Activated B cell treated with CpG ODN at 0.5 μM for 24 hours (primary cell): ENCODE results near the gene WNT5B. TPM values are rescaled to one million over a fixed set of nuclear protein-coding genes. Genes with fewer than 3 reads are reported as not detected.

Experiments used
- ATAC-seq: fragments of 200-7000 bp; cut with Tn5 transposase; one replicate; pipeline ENCODE4 v1.10.0; 2021; ENCODE audit warnings: low read depth, mild to moderate bottlenecking, moderate library complexity
- CTCF ChIA-PET: fragments of 350-600 bp; sonication (Branson Sonifier 250); formaldehyde crosslinking; loops from one replicate; lab custom pipeline; 2021; ENCODE audit warnings: antibody characterized with exemption; lab: Charles Lee
- POLR2A ChIA-PET: fragments of 350-600 bp; sonication (Branson Sonifier 250); formaldehyde crosslinking; loops from one replicate; lab custom pipeline; 2021; ENCODE audit warnings: antibody characterized with exemption; lab: Charles Lee
- DNase-seq: peaks from one replicate; pipeline ENCODE4 v3.0.0; 2022
- H3K27ac Mint-ChIP-seq: one replicate; pipeline ENCODE4 v1.8.0; 2020; ENCODE audit warnings: mixed read lengths
- H3K27me3 Mint-ChIP-seq: one replicate; pipeline ENCODE4 v1.8.0; 2021; ENCODE audit warnings: mixed read lengths
- H3K36me3 Mint-ChIP-seq: one replicate; pipeline ENCODE4 v1.8.0; 2021; ENCODE audit warnings: low read depth, mixed read lengths
- H3K4me1 Mint-ChIP-seq: one replicate; pipeline ENCODE4 v1.8.0; 2021; ENCODE audit warnings: mixed read lengths
- H3K4me3 Mint-ChIP-seq: one replicate; pipeline ENCODE4 v1.8.0; 2020; ENCODE audit warnings: mild to moderate bottlenecking, mixed read lengths
- H3K9me3 Mint-ChIP-seq: one replicate; pipeline ENCODE4 v1.8.0; 2020; ENCODE audit warnings: mixed read lengths
- intact Hi-C: fragments of 100-400 bp; cut with micrococcal nuclease; formaldehyde crosslinking; loops from one replicate; pipeline ENCODE4 v1.15.1; 2024
- total RNA-seq: library from RNA; stranded (reverse); gene quantifications from 2 replicates; pipeline ENCODE4 v1.2.3, GENCODE V29; 2022
- TF ChIP-seq, protein P1 (sequence below): fragments of 200-600 bp; IDR thresholded peaks from one replicate; pipeline ENCODE4 v1.8.0; 2022; ENCODE audit warnings: antibody characterized with exemption, mild to moderate bottlenecking

Gene WNT5B
- total RNA-seq, 1 donor from 2014 or later, result 1.0 TPM

DNA sequence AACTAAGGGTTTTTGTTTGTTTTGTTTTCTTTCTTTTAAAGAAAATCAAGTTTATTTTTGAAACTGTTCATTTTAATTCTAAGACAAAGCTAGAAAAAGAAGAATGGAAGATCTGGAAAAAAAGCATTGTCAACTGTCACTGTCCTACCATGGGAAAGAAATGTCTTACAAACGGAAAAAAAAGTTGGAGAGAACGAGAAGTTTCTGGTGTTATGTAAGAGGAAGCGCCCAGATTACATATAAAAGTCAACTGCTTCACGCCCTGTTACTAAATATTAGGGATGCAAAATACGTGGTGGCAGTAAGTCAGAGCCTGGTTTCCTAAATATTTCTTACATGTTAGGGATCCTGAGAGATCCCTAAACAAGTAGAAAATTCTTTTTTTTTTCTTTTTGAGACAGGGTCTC, 20.3 kb upstream of the WNT5B start:
- Mint-ChIP-seq H3K36me3 (no peaks in the 10 kb centered on the region), H3K4me1 (peaks cover 26% of the 10 kb centered on the region), H3K4me3 (no peak overlapping the region), H3K9me3 (no peaks in the 10 kb centered on the region), H3K27ac (no peak overlapping the region), H3K27me3 (no peaks in the 10 kb centered on the region)
- ChIA-PET CTCF (interaction anchor here (1.0 kb wide), 1 partner anchor 16 kb away, joined by 3 read pairs; no protein-coding TSS in a partner anchor), POLR2A (no interaction called here)
- DNase-seq, result no peak
- ATAC-seq, result no peak
- TF ChIP-seq, protein P1, sequence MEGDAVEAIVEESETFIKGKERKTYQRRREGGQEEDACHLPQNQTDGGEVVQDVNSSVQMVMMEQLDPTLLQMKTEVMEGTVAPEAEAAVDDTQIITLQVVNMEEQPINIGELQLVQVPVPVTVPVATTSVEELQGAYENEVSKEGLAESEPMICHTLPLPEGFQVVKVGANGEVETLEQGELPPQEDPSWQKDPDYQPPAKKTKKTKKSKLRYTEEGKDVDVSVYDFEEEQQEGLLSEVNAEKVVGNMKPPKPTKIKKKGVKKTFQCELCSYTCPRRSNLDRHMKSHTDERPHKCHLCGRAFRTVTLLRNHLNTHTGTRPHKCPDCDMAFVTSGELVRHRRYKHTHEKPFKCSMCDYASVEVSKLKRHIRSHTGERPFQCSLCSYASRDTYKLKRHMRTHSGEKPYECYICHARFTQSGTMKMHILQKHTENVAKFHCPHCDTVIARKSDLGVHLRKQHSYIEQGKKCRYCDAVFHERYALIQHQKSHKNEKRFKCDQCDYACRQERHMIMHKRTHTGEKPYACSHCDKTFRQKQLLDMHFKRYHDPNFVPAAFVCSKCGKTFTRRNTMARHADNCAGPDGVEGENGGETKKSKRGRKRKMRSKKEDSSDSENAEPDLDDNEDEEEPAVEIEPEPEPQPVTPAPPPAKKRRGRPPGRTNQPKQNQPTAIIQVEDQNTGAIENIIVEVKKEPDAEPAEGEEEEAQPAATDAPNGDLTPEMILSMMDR, result no peak
- intact Hi-C loops, result no loop called here

DNA sequence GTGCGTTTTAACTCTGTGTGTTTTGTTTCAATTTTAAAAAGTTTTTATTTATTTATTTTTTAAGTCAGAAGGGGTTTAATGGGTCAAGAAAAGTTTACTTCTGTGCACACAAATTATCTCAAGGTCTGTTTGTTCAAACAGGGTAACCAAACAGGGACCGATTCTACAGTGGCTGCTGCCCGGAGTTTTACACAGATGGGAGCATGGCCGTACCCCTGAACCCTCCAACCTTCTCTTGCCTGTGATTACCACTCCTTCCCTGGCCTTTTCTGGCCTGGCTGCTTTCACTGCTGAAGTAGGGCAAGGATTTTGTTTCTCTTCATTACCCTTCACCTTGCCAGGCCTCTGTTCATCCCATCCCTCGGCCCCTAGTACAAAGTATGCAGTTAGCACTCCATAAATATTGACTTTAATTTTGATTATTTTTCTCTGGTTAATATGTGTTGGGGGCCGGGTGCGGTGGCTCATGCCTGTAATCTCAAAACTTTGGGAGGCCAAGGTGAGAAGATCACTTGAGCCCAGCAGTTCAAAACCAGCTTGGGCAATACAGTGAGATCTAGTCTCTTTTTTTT, 18.9 kb upstream of the WNT5B start:
- peaks cover 21% of the 10 kb centered on the region for H3K4me1 Mint-ChIP-seq
- intact Hi-C loops, result no loop called here
- no peaks in the 10 kb centered on the region for H3K27me3 Mint-ChIP-seq
- CTCF ChIA-PET, result interaction anchor here (1.0 kb wide), 1 partner anchor 492 kb away, joined by 3 read pairs; no protein-coding TSS in a partner anchor
- ATAC-seq, result no peak
- H3K9me3 Mint-ChIP-seq, result no peaks in the 10 kb centered on the region
- no peaks in the 10 kb centered on the region for H3K36me3 Mint-ChIP-seq
- TF ChIP-seq, protein P1, result no peak
- POLR2A ChIA-PET, result interaction anchor here (0.5 kb wide), 1 partner anchor 26 kb away, joined by 3 read pairs; no protein-coding TSS in a partner anchor
- no peak overlapping the region for H3K4me3 Mint-ChIP-seq
- no peak overlapping the region for H3K27ac Mint-ChIP-seq
- DNase-seq, result no peak

DNA sequence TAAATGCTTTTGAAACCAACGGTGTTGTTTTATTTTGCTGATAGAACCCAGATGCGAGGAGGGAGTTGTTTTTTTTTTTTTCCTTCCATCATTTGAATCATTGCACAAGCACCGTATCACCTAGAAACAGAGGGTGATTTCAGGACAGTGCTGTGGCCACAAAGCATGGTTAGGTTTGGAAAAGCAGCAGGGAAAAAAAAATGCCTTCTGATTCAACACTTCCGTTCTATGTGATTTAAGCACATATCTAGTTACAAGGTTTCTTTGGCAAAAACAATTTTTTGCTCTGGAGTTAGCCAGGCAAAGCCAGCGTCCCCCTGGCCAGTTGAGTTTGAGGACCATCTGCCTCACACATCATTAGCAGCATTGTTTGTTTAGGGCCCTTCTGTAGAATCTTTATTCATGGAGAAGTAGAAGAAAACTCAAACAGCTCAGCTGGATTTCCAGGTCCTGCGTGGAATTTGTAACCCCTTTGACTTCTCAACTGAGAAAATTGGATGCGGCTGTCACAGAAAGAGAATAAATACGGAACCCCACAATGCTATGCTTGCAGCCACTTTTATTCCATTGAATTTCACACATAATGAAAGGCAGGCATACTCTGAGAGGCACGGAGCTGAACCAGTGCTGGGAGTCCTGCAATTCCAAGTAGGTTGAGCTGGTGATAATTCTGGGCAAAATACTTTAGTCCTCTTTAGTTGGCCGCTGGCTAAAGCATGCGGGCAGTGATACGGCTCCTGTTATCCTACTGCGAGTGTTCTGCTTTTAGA, 17.0 kb upstream of the WNT5B start:
- Mint-ChIP-seq H3K27me3 (no peaks in the 10 kb centered on the region), H3K27ac (no peak overlapping the region), H3K36me3 (no peaks in the 10 kb centered on the region), H3K4me1 (peaks cover 18% of the 10 kb centered on the region), H3K9me3 (no peaks in the 10 kb centered on the region), H3K4me3 (no peak overlapping the region)
- intact Hi-C loops, result no loop called here
- CTCF ChIA-PET, result no interaction called here
- TF ChIP-seq, protein P1, result no peak
- POLR2A ChIA-PET, result no interaction called here
- ATAC-seq (no peak), DNase-seq (no peak)

DNA sequence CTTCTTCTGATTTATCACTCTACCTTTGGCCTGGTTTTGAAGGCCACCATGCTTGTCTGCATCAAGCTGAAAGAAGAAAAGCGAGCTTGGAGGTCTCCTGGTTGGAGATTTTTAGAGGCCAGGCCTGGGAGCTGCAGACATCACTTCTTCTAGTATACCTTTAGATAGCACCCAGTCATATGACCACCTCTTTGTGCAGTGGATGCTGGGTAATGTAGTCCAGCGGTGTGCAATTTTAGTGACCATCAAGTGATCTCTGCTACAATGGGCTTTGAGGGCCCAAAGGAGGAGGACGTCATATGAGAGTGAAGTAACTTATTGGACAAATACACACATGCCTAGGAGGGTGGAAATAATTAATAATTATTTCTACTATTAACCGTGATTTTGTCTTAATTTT, 15.2 kb upstream of the WNT5B start:
- CTCF ChIA-PET, result no interaction called here
- no peak overlapping the region for H3K27ac Mint-ChIP-seq
- H3K9me3 Mint-ChIP-seq, result no peaks in the 10 kb centered on the region
- no peak overlapping the region for H3K4me3 Mint-ChIP-seq
- POLR2A ChIA-PET, result no interaction called here
- ATAC-seq (no peak), DNase-seq (no peak)
- TF ChIP-seq, protein P1, result no peak
- no peaks in the 10 kb centered on the region for H3K27me3 Mint-ChIP-seq
- no peaks in the 10 kb centered on the region for H3K36me3 Mint-ChIP-seq
- H3K4me1 Mint-ChIP-seq, result peaks cover 24% of the 10 kb centered on the region
- intact Hi-C loops, result no loop called here

DNA sequence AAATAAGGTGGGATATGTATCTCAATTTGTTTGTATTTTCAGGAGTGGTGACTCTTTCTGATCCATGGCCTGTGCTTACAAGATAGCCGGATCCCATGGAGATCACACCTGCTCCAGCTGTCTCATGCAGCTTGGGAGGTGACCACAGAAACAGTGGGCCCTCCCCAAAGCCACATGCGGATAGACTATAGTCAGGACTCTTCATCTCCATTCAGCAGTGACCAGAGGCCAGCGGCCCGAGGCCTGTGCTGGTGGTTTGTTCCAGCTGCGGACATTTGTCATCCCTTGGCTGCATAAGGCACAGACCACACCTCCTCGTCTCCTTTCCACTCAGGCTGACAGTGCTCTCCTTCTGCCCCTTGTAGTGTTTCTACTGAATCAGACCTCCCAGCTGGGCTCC, 14.7 kb upstream of the WNT5B start:
- H3K4me1 Mint-ChIP-seq, result peaks cover 27% of the 10 kb centered on the region
- ChIA-PET CTCF (no interaction called here), POLR2A (no interaction called here)
- no peaks in the 10 kb centered on the region for H3K36me3 Mint-ChIP-seq
- no peak overlapping the region for H3K27ac Mint-ChIP-seq
- TF ChIP-seq, protein P1, result no peak
- ATAC-seq, result no peak
- intact Hi-C loops, result no loop called here
- H3K27me3 Mint-ChIP-seq, result no peaks in the 10 kb centered on the region
- H3K4me3 Mint-ChIP-seq, result no peak overlapping the region
- DNase-seq, result no peak
- H3K9me3 Mint-ChIP-seq, result no peaks in the 10 kb centered on the region
